Stomach (tissue), 4 donors: ENCODE data around the gene SHC1.

Experiments used
- POLR2AphosphoS5 ChIP-seq, 3 donors: sonication (generic); formaldehyde crosslinking; IDR thresholded peaks; one replicate each; pipeline ENCODE4 v1.6.1; 2016; ENCODE audit warnings: antibody characterized with exemption in 3 of 3
- TF ChIP-seq, protein P1 (sequence below), 7 experiments: fragments of 450-650 bp in 4 of 7; fragments of 200-600 bp in 3 of 7; sonication (generic) in 3 of 7; IDR thresholded peaks; one replicate each; pipeline ENCODE4 v1.5.1; 2016 to 2019; ENCODE audit warnings: antibody characterized with exemption in 7 of 7, control low read depth in 2 of 7, mild to moderate bottlenecking in 1 of 7

DNA sequence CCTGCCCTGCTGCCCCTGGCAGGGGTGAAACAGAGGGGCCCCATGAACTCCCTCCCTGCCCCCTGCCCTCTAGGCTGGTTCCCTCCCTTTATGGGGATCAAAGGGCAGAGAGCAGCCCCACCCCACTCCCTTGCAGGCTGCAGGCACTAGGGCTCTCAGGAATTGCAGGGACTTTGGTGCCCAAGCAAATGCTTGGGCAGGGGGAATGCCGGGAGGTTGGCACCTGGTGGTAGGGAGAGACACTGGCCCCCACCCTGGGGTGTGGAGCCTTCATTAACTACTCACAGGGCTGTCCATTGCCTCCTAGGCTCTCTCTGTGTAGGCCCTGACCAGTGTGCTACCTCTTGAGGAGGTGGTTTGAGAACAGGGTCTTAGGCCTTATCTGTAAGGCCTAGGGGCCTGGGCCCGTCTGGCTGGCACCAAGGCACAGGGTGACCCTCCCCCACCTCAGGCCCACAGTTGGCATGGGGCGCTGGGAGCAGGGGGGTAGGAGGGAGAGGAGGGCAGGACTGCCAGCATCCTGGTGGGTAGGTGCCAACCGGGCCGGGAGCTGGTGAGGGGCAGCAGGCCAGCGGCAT is 36.8 kb upstream of the SHC1 start:
- TF ChIP-seq, protein P1, sequence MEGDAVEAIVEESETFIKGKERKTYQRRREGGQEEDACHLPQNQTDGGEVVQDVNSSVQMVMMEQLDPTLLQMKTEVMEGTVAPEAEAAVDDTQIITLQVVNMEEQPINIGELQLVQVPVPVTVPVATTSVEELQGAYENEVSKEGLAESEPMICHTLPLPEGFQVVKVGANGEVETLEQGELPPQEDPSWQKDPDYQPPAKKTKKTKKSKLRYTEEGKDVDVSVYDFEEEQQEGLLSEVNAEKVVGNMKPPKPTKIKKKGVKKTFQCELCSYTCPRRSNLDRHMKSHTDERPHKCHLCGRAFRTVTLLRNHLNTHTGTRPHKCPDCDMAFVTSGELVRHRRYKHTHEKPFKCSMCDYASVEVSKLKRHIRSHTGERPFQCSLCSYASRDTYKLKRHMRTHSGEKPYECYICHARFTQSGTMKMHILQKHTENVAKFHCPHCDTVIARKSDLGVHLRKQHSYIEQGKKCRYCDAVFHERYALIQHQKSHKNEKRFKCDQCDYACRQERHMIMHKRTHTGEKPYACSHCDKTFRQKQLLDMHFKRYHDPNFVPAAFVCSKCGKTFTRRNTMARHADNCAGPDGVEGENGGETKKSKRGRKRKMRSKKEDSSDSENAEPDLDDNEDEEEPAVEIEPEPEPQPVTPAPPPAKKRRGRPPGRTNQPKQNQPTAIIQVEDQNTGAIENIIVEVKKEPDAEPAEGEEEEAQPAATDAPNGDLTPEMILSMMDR (IDR thresholded peaks at IDR 0.05), result no peak
- peak in 2 of 3 donors; percentile 16 to 22 for TF ChIP-seq POLR2AphosphoS5 (IDR thresholded peaks at IDR 0.05)
